Upper lobe of left lung (tissue), 6 donors: ENCODE measurements around the gene THBD. TPM values are rescaled to one million over a fixed set of nuclear protein-coding genes. Genes with fewer than 3 reads are reported as not detected.

Experiments used
- ATAC-seq, 2 donors: fragments of 200-7000 bp; cut with Tn5 transposase; one replicate each; pipeline ENCODE4 v1.9.1; 2022; ENCODE audit warnings: mild to moderate bottlenecking in 2 of 2, moderate library complexity in 2 of 2; ENCODE audit not compliant: low FRiP score in 2 of 2
- DNase-seq, 2 donors: peaks; one replicate each; pipeline ENCODE4 v3.0.0-alpha.2; 2019 to 2020
- H3K27ac ChIP-seq, 4 donors: fragments of 200-600 bp; sonication (generic); one replicate each; pipeline ENCODE4 v1.5.1; 2016 to 2019
- H3K27me3 ChIP-seq, 4 donors: fragments of 200-600 bp; sonication (generic); one replicate each; pipeline ENCODE4 v1.5.1; 2017 to 2019
- H3K36me3 ChIP-seq, 4 donors: fragments of 200-600 bp; sonication (generic); one replicate each; pipeline ENCODE4 v1.5.1; 2016 to 2019
- H3K4me1 ChIP-seq, 4 donors: fragments of 200-600 bp; sonication (generic); one replicate each; pipeline ENCODE4 v1.5.1; 2018 to 2019
- H3K4me3 ChIP-seq, 4 donors: fragments of 200-600 bp; sonication (generic); one replicate each; pipeline ENCODE4 v1.5.1; 2017 to 2019; ENCODE audit warnings: mild to moderate bottlenecking in 2 of 4, moderate library complexity in 1 of 4
- H3K9me3 ChIP-seq, 4 donors: fragments of 200-600 bp; sonication (generic); one replicate each; pipeline ENCODE4 v1.5.1; 2018 to 2019
- CTCF ChIP-seq, 6 experiments: fragments of 450-650 bp in 4 of 6; fragments of 200-600 bp in 2 of 6; sonication (generic) in 2 of 6; IDR thresholded peaks; one replicate each; pipeline ENCODE4 v1.5.1; 2016 to 2019; ENCODE audit warnings: antibody characterized with exemption in 6 of 6
- EP300 ChIP-seq, 4 donors: sonication (generic); formaldehyde crosslinking; IDR thresholded peaks; one replicate each; pipeline ENCODE4 v1.5.1; 2017; ENCODE audit warnings: antibody characterized with exemption in 4 of 4, control low read depth in 2 of 4
- POLR2A ChIP-seq, 4 donors: fragments of 450-650 bp; IDR thresholded peaks; one replicate each; pipeline ENCODE4 v1.5.1; 2016 to 2017; ENCODE audit warnings: antibody characterized with exemption in 4 of 4, mild to moderate bottlenecking in 2 of 4
- POLR2AphosphoS5 ChIP-seq, 2 donors: sonication (generic); formaldehyde crosslinking; IDR thresholded peaks; one replicate each; pipeline ENCODE4 v1.5.1; 2017; ENCODE audit warnings: antibody characterized with exemption in 2 of 2
- WGBS, 2 donors: methylation state at CpG; one replicate each; pipeline ENCODE4 v1.1.5; 2017 to 2018; 5-methylcytosine and 5-hydroxymethylcytosine counted together
- total RNA-seq, 6 donors: library from RNA; depleted of rRNA in 4 of 6; stranded (reverse); fragments of >200 nt in 4 of 6; gene quantifications; one replicate each; pipeline versions ENCODE4 v1.1.0 to v1.2.1, GENCODE V29; 2016 to 2021
- donor health status: DM: no; HTN: no; CAD: no; lungs with moderate emphysema.
- donor health status: DM: no; HTN: yes; CAD: no; lungs with severe emphysema.

The THBD gene
- total RNA-seq, 6 donors from 2014 or later: 17.8 to 235 (median 88.1) TPM

- no peaks in the 10 kb centered on the region for H3K9me3 ChIP-seq
- no peak for TF ChIP-seq POLR2A (IDR thresholded peaks at IDR 0.05)
- no peak for TF ChIP-seq EP300 (IDR thresholded peaks at IDR 0.05)
- TF ChIP-seq CTCF (IDR thresholded peaks at IDR 0.05): no peak
- no peak for TF ChIP-seq POLR2AphosphoS5 (IDR thresholded peaks at IDR 0.05)
- H3K4me3 ChIP-seq: no peak overlapping the region
- H3K27me3 ChIP-seq: no peaks in the 10 kb centered on the region
- no peak overlapping the region for H3K27ac ChIP-seq
- ATAC-seq (no peak), DNase-seq (no peak)
- H3K36me3 ChIP-seq: no peaks in the 10 kb centered on the region
- peaks cover 0 to 11% (median 0%) of the 10 kb centered on the region in 4 donors for H3K4me1 ChIP-seq
- 89 to 94% methylated on average over 2 of the region's 2 CpGs for WGBS, 2 donors
These were observed 51.0 kb downstream of the THBD start for GRCh38 chr20:22998476-22998875.

- Histone ChIP-seq H3K27ac (no peak overlapping the region), H3K36me3 (no peaks in the 10 kb centered on the region), H3K4me3 (no peak overlapping the region), H3K9me3 (peaks cover 0 to 5% (median 0%) of the 10 kb centered on the region in 4 donors), H3K4me1 (peaks cover 0 to 11% (median 0%) of the 10 kb centered on the region in 4 donors), H3K27me3 (no peaks in the 10 kb centered on the region)
- WGBS, 2 donors: 63% methylated on average over 1 of the region's 1 CpG
- DNase-seq (no peak), ATAC-seq (no peak)
- TF ChIP-seq POLR2AphosphoS5 (IDR thresholded peaks at IDR 0.05) (no peak), EP300 (IDR thresholded peaks at IDR 0.05) (no peak), POLR2A (IDR thresholded peaks at IDR 0.05) (no peak), CTCF (IDR thresholded peaks at IDR 0.05) (no peak)
These were observed 53.5 kb downstream of the THBD start for GRCh38 chr20:22995923-22996322.

Other genes with a start within 250 kb of the THBD start
- under 1 TPM in 1 of 6 donors, not detected in 5; 0.30 TPM for gene SSTR4, start 14.4 kb downstream of the THBD start, total RNA-seq
- gene CD93, start 36.7 kb upstream of the THBD start, total RNA-seq: 100 to 1,000 TPM in 1 of 6 donors, 10 to 100 TPM in 5; 25.1 to 160 (median 68.8) TPM